Brain microvascular endothelial cell (primary cell): ENCODE measurements around the gene SLC16A3.

Experiments used
- DNase-seq: peaks from one replicate; pipeline ENCODE4 v3.0.0-alpha.2; 2020
- H3K27ac ChIP-seq: fragments of 250-450 bp; sonication (Bioruptor Pico); 2 replicates; pipeline ENCODE4 v1.5.1; 2020; ENCODE audit warnings: mild to moderate bottlenecking, moderate library complexity
- H3K27me3 ChIP-seq: fragments of 250-450 bp; sonication (Bioruptor Pico); replicated peaks from 2 replicates; pipeline ENCODE4 v1.5.1; 2020; ENCODE audit warnings: mild to moderate bottlenecking
- H3K36me3 ChIP-seq: fragments of 250-450 bp; sonication (Bioruptor Pico); replicated peaks from 2 replicates; pipeline ENCODE4 v1.5.1; 2020; ENCODE audit warnings: mild to moderate bottlenecking
- H3K4me3 ChIP-seq: 2 replicates; pipeline ENCODE4 v1.5.1; 2011; ENCODE audit warnings: low read depth, mild to moderate bottlenecking, control low read depth, low read length, moderate library complexity
- in situ Hi-C: cut with HindIII; loops from 2 replicates; pipeline ENCODE4 v1.10.0; 2017; ENCODE audit warnings: low sequenced_read_pairs, low pct_ligation_motif_present
- TF ChIP-seq, protein P1 (sequence below): IDR thresholded peaks from 2 replicates; pipeline ENCODE4 v1.5.1; 2011; ENCODE audit warnings: low read depth, mild to moderate bottlenecking, moderate library complexity, low read length, control low read depth, inconsistent platforms; ENCODE audit errors: missing control alignments

SLC16A3 gene

GRCh38 chr17:82195675-82196672 lies 32.9 kb upstream of the SLC16A3 start:
- Histone ChIP-seq H3K4me3 (no peak overlapping the region), H3K27me3 (no peaks in the 10 kb centered on the region), H3K27ac (no peak overlapping the region), H3K36me3 (peaks cover 30% of the 10 kb centered on the region)
- DNase-seq: no peak
- TF ChIP-seq, protein P1, sequence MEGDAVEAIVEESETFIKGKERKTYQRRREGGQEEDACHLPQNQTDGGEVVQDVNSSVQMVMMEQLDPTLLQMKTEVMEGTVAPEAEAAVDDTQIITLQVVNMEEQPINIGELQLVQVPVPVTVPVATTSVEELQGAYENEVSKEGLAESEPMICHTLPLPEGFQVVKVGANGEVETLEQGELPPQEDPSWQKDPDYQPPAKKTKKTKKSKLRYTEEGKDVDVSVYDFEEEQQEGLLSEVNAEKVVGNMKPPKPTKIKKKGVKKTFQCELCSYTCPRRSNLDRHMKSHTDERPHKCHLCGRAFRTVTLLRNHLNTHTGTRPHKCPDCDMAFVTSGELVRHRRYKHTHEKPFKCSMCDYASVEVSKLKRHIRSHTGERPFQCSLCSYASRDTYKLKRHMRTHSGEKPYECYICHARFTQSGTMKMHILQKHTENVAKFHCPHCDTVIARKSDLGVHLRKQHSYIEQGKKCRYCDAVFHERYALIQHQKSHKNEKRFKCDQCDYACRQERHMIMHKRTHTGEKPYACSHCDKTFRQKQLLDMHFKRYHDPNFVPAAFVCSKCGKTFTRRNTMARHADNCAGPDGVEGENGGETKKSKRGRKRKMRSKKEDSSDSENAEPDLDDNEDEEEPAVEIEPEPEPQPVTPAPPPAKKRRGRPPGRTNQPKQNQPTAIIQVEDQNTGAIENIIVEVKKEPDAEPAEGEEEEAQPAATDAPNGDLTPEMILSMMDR: no peak
- in situ Hi-C loops: no loop called here

DNA sequence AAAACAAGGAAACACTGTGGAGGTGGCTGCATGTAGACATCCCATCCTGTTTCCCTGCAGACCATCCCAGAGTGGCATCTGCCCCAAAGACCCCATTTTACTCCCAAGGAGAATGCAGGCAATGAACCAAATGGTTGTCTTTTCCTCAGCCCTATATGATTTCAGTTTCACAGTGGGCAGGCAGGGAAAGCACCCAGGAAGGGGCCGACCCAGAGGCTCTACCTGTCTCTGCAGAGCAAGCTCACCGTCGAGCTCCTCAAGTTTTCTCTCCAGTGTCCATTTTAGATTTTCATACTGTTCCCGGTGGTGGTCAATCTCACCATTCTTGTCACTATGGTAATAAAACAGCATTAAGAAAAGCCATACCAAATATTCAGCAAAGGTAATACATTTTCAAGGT lies 30.8 kb upstream of the SLC16A3 start:
- H3K4me3 ChIP-seq: no peak overlapping the region
- TF ChIP-seq, protein P1: no peak
- H3K27me3 ChIP-seq: no peaks in the 10 kb centered on the region
- no peak overlapping the region for H3K27ac ChIP-seq
- in situ Hi-C loops: no loop called here
- no peak for DNase-seq
- peaks cover 25% of the 10 kb centered on the region for H3K36me3 ChIP-seq

DNA sequence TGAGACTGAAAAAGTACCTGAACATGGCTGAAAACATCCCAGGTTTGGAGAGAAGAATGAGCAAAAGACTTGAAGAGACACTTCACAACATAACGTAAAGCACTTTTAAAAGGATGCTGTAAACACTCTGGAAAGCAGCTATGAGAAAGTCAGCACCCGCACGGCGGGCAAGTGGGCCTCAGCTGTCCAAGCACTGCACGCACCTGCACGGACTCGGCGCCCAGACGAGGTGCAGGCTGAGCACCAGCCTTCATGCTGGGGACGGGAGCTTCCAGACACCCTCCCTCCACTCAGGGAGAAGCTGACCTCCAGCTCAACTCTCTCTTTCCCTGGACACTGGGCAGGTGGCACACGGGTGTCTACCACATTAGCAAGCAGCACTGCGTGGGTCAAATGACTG lies 29.3 kb upstream of the SLC16A3 start:
- TF ChIP-seq, protein P1: no peak
- in situ Hi-C loops: no loop called here
- Histone ChIP-seq H3K4me3 (no peak overlapping the region), H3K36me3 (peaks cover 17% of the 10 kb centered on the region), H3K27me3 (no peaks in the 10 kb centered on the region), H3K27ac (no peak overlapping the region)
- DNase-seq: no peak

- no peak for DNase-seq
- no peak overlapping the region for H3K4me3 ChIP-seq
- no peaks in the 10 kb centered on the region for H3K27me3 ChIP-seq
- in situ Hi-C loops: loop anchor here (10.0 kb wide), 1 partner anchor 135 kb away; the partner anchor contains the start of gene SECTM1
- peaks cover 10% of the 10 kb centered on the region for H3K36me3 ChIP-seq
- TF ChIP-seq, protein P1: no peak
- no peak overlapping the region for H3K27ac ChIP-seq
These were observed 28.7 kb upstream of the SLC16A3 start for GRCh38 chr17:82200135-82200534.

DNA sequence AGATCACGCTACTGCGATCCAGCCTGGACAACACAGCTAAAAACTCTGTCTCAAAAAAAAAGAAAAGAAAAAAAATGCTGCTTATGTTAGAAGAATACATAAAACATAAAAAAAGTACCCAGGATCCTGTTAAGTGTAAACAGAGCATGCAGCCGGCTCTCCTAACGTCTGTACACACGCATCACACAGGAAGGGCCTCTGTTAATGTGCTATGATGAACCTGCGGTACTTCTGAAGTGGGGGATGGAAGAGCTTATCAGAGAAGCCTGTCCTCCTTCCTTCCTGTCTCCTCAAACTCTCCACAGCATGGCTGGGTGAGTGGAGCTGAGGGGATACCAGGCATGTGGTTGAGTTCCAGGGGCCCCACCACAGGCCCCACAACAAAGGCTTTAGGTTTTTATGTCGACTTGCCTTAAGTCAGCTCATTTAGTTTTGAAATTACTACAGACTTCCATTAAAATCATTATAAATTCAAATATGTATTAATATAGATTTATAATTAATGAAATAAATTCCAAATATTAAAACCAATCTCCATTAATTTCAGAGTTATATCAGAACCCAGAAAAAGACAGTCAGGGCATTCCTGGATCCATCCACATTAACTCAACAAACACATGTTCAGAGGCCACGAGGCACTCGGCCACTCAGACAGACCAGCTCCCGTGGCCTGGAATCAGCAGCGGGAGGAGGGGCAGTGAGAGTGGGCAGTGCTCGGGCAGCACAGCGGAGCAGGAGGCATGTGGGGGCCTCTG lies 27.9 kb upstream of the SLC16A3 start:
- peaks cover 10% of the 10 kb centered on the region for H3K36me3 ChIP-seq
- in situ Hi-C loops: loop anchor here (10.0 kb wide), 1 partner anchor 134 kb away; the partner anchor contains the start of gene SECTM1
- no peak overlapping the region for H3K27ac ChIP-seq
- no peak for DNase-seq
- H3K27me3 ChIP-seq: no peaks in the 10 kb centered on the region
- TF ChIP-seq, protein P1: no peak
- no peak overlapping the region for H3K4me3 ChIP-seq
